Measurements from ENCODE around the gene NAIF1. TPM values are rescaled to one million over a fixed set of nuclear protein-coding genes. Genes with fewer than 3 reads are reported as not detected.

Gene NAIF1
- polyA plus RNA-seq, 3 donors from 2014 or later = 5.1 to 17.2 (median 10.5) TPM

Other genes starting within 250 kb of the NAIF1 start
- gene ENG, start 212.7 kb downstream of the NAIF1 start, polyA plus RNA-seq = 10 to 100 TPM in 1 of 3 donors, 1 to 10 TPM in 2; 7.2 to 12.1 (median 8.6) TPM
- gene AK1, start 189.6 kb downstream of the NAIF1 start, polyA plus RNA-seq = 1 to 10 TPM in 1 of 3 donors, under 1 TPM in 1, not detected in 1; 0.12 to 1.0 TPM
- 10 to 100 TPM; 84.0 to 97.8 (median 94.1) TPM for gene ST6GALNAC6, start 167.7 kb downstream of the NAIF1 start, polyA plus RNA-seq
- gene ST6GALNAC4, start 150.3 kb downstream of the NAIF1 start, polyA plus RNA-seq = 10 to 100 TPM in 1 of 3 donors, 1 to 10 TPM in 2; 8.7 to 20.1 (median 9.1) TPM
- under 1 TPM in 2 of 3 donors, not detected in 1; 0.14 to 0.18 TPM for gene PIP5KL1, start 136.5 kb downstream of the NAIF1 start, polyA plus RNA-seq
- 10 to 100 TPM; 48.0 to 79.7 (median 59.8) TPM for gene DPM2, start 129.5 kb downstream of the NAIF1 start, polyA plus RNA-seq
- gene EEIG1, start 86.3 kb downstream of the NAIF1 start, polyA plus RNA-seq = 10 to 100 TPM in 2 of 3 donors, 1 to 10 TPM in 1; 7.6 to 19.6 (median 14.7) TPM
- gene SLC25A25, start 912 bp upstream of the NAIF1 start, polyA plus RNA-seq = 1 to 10 TPM; 2.8 to 8.8 (median 4.9) TPM
- 10 to 100 TPM; 31.4 to 60.9 (median 56.6) TPM for gene PTGES2, start 60.4 kb upstream of the NAIF1 start, polyA plus RNA-seq
- under 1 TPM in 2 of 3 donors, not detected in 1; 0.44 to 0.66 TPM for gene LCN2, start 82.1 kb upstream of the NAIF1 start, polyA plus RNA-seq
- gene BBLN, start 92.9 kb upstream of the NAIF1 start, polyA plus RNA-seq = 100 to 1,000 TPM; 115 to 194 (median 182) TPM
- gene CIZ1, start 124.3 kb upstream of the NAIF1 start, polyA plus RNA-seq = 10 to 100 TPM in 1 of 3 donors, 1 to 10 TPM in 2; 4.4 to 36.4 (median 9.1) TPM
- gene DNM1, start 136.1 kb upstream of the NAIF1 start, polyA plus RNA-seq = under 1 TPM in 2 of 3 donors, not detected in 1; 0.32 to 0.47 TPM
- 10 to 100 TPM in 1 of 3 donors, 1 to 10 TPM in 2; 4.3 to 11.7 (median 4.9) TPM for gene GOLGA2, start 208.7 kb upstream of the NAIF1 start, polyA plus RNA-seq
- gene SWI5, start 209.0 kb upstream of the NAIF1 start, polyA plus RNA-seq = 10 to 100 TPM; 20.9 to 23.3 (median 21.5) TPM

Measured in immature natural killer cell (primary cell).